ENCODE data around the gene ZNF732.

ZNF732 gene

DNA sequence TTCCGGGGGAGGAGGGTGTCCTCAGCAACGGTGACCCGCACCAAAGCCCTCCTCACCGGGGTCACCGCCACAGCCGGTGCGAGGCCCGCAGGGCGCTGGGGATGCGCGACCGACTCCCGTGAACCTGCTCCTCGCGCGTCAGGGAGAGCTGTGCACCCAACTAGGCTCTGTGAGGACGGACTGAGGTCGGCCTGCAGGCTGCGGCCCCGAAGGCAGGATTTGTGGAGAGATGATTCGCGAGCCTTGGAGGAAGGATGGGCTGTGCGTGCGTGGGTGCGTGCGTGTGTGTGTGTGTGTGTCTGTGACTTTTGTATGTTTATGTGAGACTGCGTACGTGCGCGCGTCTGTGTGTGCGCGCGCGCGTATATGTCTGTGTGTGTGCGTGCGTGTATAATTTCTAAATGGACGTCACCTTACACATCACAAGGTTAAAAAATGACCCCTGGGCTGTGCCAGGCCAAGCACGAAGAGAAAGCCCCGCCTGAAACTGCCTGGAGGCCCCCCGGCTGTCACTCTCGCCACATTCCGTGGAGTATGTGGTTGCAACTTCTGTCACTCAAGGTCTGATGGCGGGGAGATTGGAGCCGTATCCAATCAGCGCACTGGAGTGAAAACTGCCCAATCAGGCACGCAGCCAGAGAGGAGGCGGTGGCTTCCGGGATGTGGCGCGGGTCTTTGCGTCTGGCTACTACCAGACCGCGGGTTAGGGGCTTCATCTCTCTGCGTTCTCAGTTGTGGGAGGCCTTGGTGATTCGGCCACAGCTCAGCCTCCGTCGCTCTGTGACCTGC is 32.1 kb upstream of the ZNF732 start, which contains the start of gene ZNF141:
TSS of gene ZNF141 (plus strand) at position 672 of the 789 bp plus-strand sequence. CDS start 170 bp downstream, outside the sequence.
- Histone ChIP-seq H4K8ac (ENCODE audit: low read length) (peak within 1 kb of the TSS; percentile 98), H2BK12ac (ENCODE audit: low read length in 2 of 2) (peak within 1 kb of the TSS; percentile 2 to 80), H3K4me3 (ENCODE audit: insufficient read depth in 1 of 2, low read depth in 1 of 2, low read length in 2 of 2) (peak within 1 kb of the TSS; percentile 83 to 95), H3K27ac (ENCODE audit: low read length, poor library complexity, severe bottlenecking) (peak within 1 kb of the TSS; percentile 83), H2AK5ac (ENCODE audit: low read length, severe bottlenecking) (no peak within 1 kb of the TSS), H3K36me3 (ENCODE audit: control insufficient read depth in 1 of 2, insufficient read depth in 2 of 2, low read depth in 1 of 2, low read length in 2 of 2) (peaks cover 4 to 22% of the 10 kb centered on the region in 2 experiments), H3K79me1 (replicated peaks; ENCODE audit: low read length, poor library complexity, severe bottlenecking) (peaks cover 17% of the 10 kb centered on the region), H4K91ac (ENCODE audit: low read length) (peak within 1 kb of the TSS; percentile 70), H3K23ac (ENCODE audit: low read length in 2 of 2) (peak within 1 kb of the TSS in 1 of 2 experiments; percentile 79), H2BK5ac (ENCODE audit: low read depth, low read length, poor library complexity, severe bottlenecking) (no peak within 1 kb of the TSS), H3K4me2 (ENCODE audit: low read length, poor library complexity, severe bottlenecking) (peak within 1 kb of the TSS; percentile 96), H3K27me3 (ENCODE audit: control insufficient read depth in 1 of 2, insufficient read depth in 1 of 2, low read length in 2 of 2) (no peaks in the 10 kb centered on the region), H3K14ac (ENCODE audit: low read length in 2 of 2) (peak within 1 kb of the TSS in 1 of 2 experiments; percentile 96), H2BK120ac (ENCODE audit: low read depth, low read length) (no peak within 1 kb of the TSS), H3K4me1 (ENCODE audit: control insufficient read depth, insufficient read depth, low read depth, low read length) (peaks cover 13% of the 10 kb centered on the region), H2AFZ (ENCODE audit: low read depth, low read length) (peak within 1 kb of the TSS; percentile 99), H3K18ac (ENCODE audit: low read depth in 1 of 2, low read length in 2 of 2) (peak within 1 kb of the TSS; percentile 86 to 95), H3K9me3 (ENCODE audit: control insufficient read depth, low read length) (peaks cover 45% of the 10 kb centered on the region), H3K9ac (ENCODE audit: low read length) (peak within 1 kb of the TSS; percentile 97), H2BK15ac (ENCODE audit: low read depth, poor library complexity, severe bottlenecking) (peak within 1 kb of the TSS; percentile 63), H3K4ac (ENCODE audit: low read depth in 1 of 2, low read length in 2 of 2) (peak within 1 kb of the TSS; percentile 79 to 87)
- under 1% methylated on average over 42 of the region's 59 CpGs for WGBS
- peak; percentile 99 for DNase-seq

DNA sequence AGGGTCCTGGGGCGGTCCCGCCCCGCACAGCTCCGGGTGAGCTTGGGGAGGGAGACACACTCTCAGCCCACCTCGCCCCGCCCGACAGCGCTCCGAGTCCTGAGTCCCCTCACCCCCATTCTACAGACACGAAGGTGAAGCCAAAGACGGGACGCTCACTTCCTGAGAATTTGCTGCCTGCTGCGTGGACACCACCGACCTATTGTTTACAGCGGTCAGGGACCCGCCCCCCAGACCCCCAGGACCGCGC is 31.5 kb upstream of the ZNF732 start:
- Histone ChIP-seq H2BK5ac (ENCODE audit: low read depth, low read length, poor library complexity, severe bottlenecking) (no peak overlapping the region), H2BK15ac (ENCODE audit: low read depth, poor library complexity, severe bottlenecking) (peak overlapping the region; percentile 63), H2AFZ (ENCODE audit: low read depth, low read length) (peak overlapping the region; percentile 99), H4K91ac (ENCODE audit: low read length) (peak overlapping the region; percentile 1), H3K18ac (ENCODE audit: low read depth in 1 of 2, low read length in 2 of 2) (peak overlapping the region; percentile 68 to 95), H3K27ac (ENCODE audit: low read length, poor library complexity, severe bottlenecking) (peak overlapping the region; percentile 63), H3K27me3 (ENCODE audit: control insufficient read depth in 1 of 2, insufficient read depth in 1 of 2, low read length in 2 of 2) (no peaks in the 10 kb centered on the region), H2BK120ac (ENCODE audit: low read depth, low read length) (no peak overlapping the region), H3K14ac (ENCODE audit: low read length in 2 of 2) (peak overlapping the region in 1 of 2 experiments; percentile 96), H3K23ac (ENCODE audit: low read length in 2 of 2) (no peak overlapping the region), H2AK5ac (ENCODE audit: low read length, severe bottlenecking) (no peak overlapping the region), H3K4me3 (ENCODE audit: insufficient read depth in 1 of 2, low read depth in 1 of 2, low read length in 2 of 2) (peak overlapping the region; percentile 74 to 95), H4K8ac (ENCODE audit: low read length) (peak overlapping the region; percentile 98), H3K4me1 (ENCODE audit: control insufficient read depth, insufficient read depth, low read depth, low read length) (peaks cover 13% of the 10 kb centered on the region), H3K79me1 (replicated peaks; ENCODE audit: low read length, poor library complexity, severe bottlenecking) (peaks cover 12% of the 10 kb centered on the region), H2BK12ac (ENCODE audit: low read length in 2 of 2) (peak overlapping the region; percentile 2 to 80), H3K36me3 (ENCODE audit: control insufficient read depth in 1 of 2, insufficient read depth in 2 of 2, low read depth in 1 of 2, low read length in 2 of 2) (peaks cover 4 to 17% of the 10 kb centered on the region in 2 experiments), H3K4ac (ENCODE audit: low read depth in 1 of 2, low read length in 2 of 2) (peak overlapping the region; percentile 36 to 79), H3K4me2 (ENCODE audit: low read length, poor library complexity, severe bottlenecking) (peak overlapping the region; percentile 96), H3K9me3 (ENCODE audit: control insufficient read depth, low read length) (peaks cover 44% of the 10 kb centered on the region), H3K9ac (ENCODE audit: low read length) (peak overlapping the region; percentile 97)
- WGBS = 1% methylated on average over 18 of the region's 18 CpGs
- DNase-seq = no peak

- no peak overlapping the region for H3K27ac ChIP-seq (ENCODE audit: low read length, poor library complexity, severe bottlenecking)
- H3K9ac ChIP-seq (ENCODE audit: low read length) = peak overlapping the region; percentile 97
- H2AFZ ChIP-seq (ENCODE audit: low read depth, low read length) = peak overlapping the region; percentile 49
- H3K79me1 ChIP-seq (replicated peaks; ENCODE audit: low read length, poor library complexity, severe bottlenecking) = peaks cover 11% of the 10 kb centered on the region
- H4K8ac ChIP-seq (ENCODE audit: low read length) = peak overlapping the region; percentile 98
- no peak overlapping the region for H2AK5ac ChIP-seq (ENCODE audit: low read length, severe bottlenecking)
- peak overlapping the region; percentile 74 to 95 for H3K4me3 ChIP-seq (ENCODE audit: insufficient read depth in 1 of 2, low read depth in 1 of 2, low read length in 2 of 2)
- peak overlapping the region; percentile 58 for H2BK120ac ChIP-seq (ENCODE audit: low read depth, low read length)
- H3K18ac ChIP-seq (ENCODE audit: low read depth in 1 of 2, low read length in 2 of 2) = peak overlapping the region; percentile 68 to 95
- no peak overlapping the region for H3K23ac ChIP-seq (ENCODE audit: low read length in 2 of 2)
- peaks cover 41% of the 10 kb centered on the region for H3K9me3 ChIP-seq (ENCODE audit: control insufficient read depth, low read length)
- peaks cover 13% of the 10 kb centered on the region for H3K4me1 ChIP-seq (ENCODE audit: control insufficient read depth, insufficient read depth, low read depth, low read length)
- peak overlapping the region in 1 of 2 experiments; percentile 18 for H2BK12ac ChIP-seq (ENCODE audit: low read length in 2 of 2)
- peak overlapping the region; percentile 69 for H2BK15ac ChIP-seq (ENCODE audit: low read depth, poor library complexity, severe bottlenecking)
- H3K36me3 ChIP-seq (ENCODE audit: control insufficient read depth in 1 of 2, insufficient read depth in 2 of 2, low read depth in 1 of 2, low read length in 2 of 2) = peaks cover 4 to 15% of the 10 kb centered on the region in 2 experiments
- peak; percentile 17 for DNase-seq
- peak overlapping the region; percentile 96 for H3K4me2 ChIP-seq (ENCODE audit: low read length, poor library complexity, severe bottlenecking)
- peak overlapping the region; percentile 53 for H4K91ac ChIP-seq (ENCODE audit: low read length)
- no peaks in the 10 kb centered on the region for H3K27me3 ChIP-seq (ENCODE audit: control insufficient read depth in 1 of 2, insufficient read depth in 1 of 2, low read length in 2 of 2)
- 10% methylated on average over 65 of the region's 71 CpGs for WGBS
- no peak overlapping the region for H3K14ac ChIP-seq (ENCODE audit: low read length in 2 of 2)
- H3K4ac ChIP-seq (ENCODE audit: low read depth in 1 of 2, low read length in 2 of 2) = peak overlapping the region; percentile 56 to 87
- no peak overlapping the region for H2BK5ac ChIP-seq (ENCODE audit: low read depth, low read length, poor library complexity, severe bottlenecking)
These were observed 31.0 kb upstream of the ZNF732 start for GRCh38 chr4:336099-336892.

DNA sequence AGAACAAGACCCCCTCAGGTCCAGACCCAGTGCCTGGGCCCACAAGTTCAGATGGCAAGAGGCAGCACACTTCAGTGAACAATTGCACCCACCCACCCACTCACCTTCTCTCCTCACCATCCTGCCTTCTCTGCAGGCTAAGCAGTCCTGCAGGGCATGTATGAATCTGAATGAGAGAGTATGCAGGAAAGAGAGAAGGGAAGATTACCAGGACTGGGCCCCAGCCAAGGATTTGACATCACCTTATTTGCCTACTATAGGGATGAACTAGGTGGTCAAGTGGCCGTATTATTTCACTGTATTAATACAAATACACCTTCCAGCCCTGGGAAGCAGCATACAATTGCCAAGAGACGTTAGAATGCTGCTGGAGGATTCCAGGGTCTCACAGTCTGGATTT is 30.2 kb upstream of the ZNF732 start:
- H3K4me3 ChIP-seq (ENCODE audit: insufficient read depth in 1 of 2, low read depth in 1 of 2, low read length in 2 of 2) = no peak overlapping the region
- H4K8ac ChIP-seq (ENCODE audit: low read length) = no peak overlapping the region

More for the DNA sequence above, 30.2 kb upstream of the ZNF732 start:
- Histone ChIP-seq H3K79me1 (replicated peaks; ENCODE audit: low read length, poor library complexity, severe bottlenecking) (peaks cover 11% of the 10 kb centered on the region), H3K4me2 (ENCODE audit: low read length, poor library complexity, severe bottlenecking) (no peak overlapping the region), H3K23ac (ENCODE audit: low read length in 2 of 2) (no peak overlapping the region), H3K4ac (ENCODE audit: low read depth in 1 of 2, low read length in 2 of 2) (no peak overlapping the region), H2BK12ac (ENCODE audit: low read length in 2 of 2) (no peak overlapping the region), H3K9me3 (ENCODE audit: control insufficient read depth, low read length) (peaks cover 33% of the 10 kb centered on the region), H3K27ac (ENCODE audit: low read length, poor library complexity, severe bottlenecking) (no peak overlapping the region), H3K4me1 (ENCODE audit: control insufficient read depth, insufficient read depth, low read depth, low read length) (peaks cover 13% of the 10 kb centered on the region), H2AK5ac (ENCODE audit: low read length, severe bottlenecking) (no peak overlapping the region), H3K9ac (ENCODE audit: low read length) (no peak overlapping the region), H4K91ac (ENCODE audit: low read length) (no peak overlapping the region), H3K14ac (ENCODE audit: low read length in 2 of 2) (no peak overlapping the region), H3K18ac (ENCODE audit: low read depth in 1 of 2, low read length in 2 of 2) (no peak overlapping the region), H2AFZ (ENCODE audit: low read depth, low read length) (no peak overlapping the region), H2BK5ac (ENCODE audit: low read depth, low read length, poor library complexity, severe bottlenecking) (no peak overlapping the region), H2BK120ac (ENCODE audit: low read depth, low read length) (no peak overlapping the region), H3K27me3 (ENCODE audit: control insufficient read depth in 1 of 2, insufficient read depth in 1 of 2, low read length in 2 of 2) (no peaks in the 10 kb centered on the region), H2BK15ac (ENCODE audit: low read depth, poor library complexity, severe bottlenecking) (no peak overlapping the region), H3K36me3 (ENCODE audit: control insufficient read depth in 1 of 2, insufficient read depth in 2 of 2, low read depth in 1 of 2, low read length in 2 of 2) (peaks cover 4 to 9% of the 10 kb centered on the region in 2 experiments)
- 90% methylated on average over 2 of the region's 2 CpGs for WGBS
- no peak for DNase-seq
